ENCODE data around the gene FBXO40.
"Not testable (repeated sequence)": the region's sequence is repeated elsewhere in the genome, so short reads cannot be mapped to it uniquely, and the experiment has no call there.

FBXO40 gene, protein sequence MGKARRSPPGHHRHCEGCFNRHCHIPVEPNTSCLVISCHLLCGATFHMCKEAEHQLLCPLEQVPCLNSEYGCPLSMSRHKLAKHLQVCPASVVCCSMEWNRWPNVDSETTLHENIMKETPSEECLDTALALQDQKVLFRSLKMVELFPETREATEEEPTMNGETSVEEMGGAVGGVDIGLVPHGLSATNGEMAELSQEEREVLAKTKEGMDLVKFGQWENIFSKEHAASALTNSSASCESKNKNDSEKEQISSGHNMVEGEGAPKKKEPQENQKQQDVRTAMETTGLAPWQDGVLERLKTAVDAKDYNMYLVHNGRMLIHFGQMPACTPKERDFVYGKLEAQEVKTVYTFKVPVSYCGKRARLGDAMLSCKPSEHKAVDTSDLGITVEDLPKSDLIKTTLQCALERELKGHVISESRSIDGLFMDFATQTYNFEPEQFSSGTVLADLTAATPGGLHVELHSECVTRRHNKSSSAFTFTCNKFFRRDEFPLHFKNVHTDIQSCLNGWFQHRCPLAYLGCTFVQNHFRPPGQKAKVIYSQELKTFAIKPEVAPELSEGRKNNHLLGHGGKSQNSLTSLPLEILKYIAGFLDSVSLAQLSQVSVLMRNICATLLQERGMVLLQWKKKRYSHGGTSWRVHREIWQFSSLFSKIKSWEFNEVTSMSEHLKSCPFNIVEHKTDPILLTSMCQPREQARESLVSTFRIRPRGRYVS

DNA sequence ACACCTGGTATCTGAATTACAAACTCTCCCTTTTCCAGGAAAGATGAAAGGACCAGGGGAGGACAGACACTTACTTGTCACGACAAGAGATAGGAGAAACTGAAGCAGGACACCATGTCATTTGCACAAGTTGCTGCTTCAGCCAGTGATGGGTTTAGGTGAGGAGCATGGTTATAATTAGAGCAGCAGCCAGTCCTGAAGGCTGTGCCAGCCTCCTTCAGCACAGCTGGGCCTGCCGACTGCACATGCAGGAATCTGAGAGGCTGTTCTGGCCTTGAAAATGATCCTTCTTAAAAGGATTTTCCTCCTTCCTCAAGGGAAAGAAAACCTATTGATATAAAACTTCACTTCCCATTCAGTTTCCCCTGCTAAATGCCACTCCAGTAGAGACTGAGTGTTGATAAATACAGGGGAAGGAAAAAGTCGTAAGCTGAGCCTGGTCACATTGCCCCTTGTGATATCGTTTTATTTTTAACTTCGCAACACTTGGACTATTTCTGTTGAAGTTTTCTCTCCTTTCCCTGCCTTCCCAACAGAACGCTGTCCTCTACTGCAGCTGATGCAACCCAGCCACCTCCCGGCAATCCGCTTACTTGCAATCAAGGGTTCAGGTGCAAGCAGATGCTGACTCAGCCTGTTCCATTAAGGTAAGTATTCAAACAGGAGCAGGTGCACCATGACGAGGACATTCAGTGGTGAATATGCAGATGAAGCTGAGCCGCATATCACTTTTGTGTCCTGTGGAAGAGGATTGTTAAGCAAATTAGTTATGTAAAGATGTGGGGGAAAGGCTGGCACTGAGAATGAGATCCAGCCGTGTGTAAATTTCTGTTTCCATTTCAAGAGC lies at the start of gene FBXO40:
FBXO40 (plus strand) TSS at position 524 of the 847 bp plus-strand sequence. CDS start 27,197 bp downstream, outside the sequence.
- no peak for DNase-seq

DNA sequence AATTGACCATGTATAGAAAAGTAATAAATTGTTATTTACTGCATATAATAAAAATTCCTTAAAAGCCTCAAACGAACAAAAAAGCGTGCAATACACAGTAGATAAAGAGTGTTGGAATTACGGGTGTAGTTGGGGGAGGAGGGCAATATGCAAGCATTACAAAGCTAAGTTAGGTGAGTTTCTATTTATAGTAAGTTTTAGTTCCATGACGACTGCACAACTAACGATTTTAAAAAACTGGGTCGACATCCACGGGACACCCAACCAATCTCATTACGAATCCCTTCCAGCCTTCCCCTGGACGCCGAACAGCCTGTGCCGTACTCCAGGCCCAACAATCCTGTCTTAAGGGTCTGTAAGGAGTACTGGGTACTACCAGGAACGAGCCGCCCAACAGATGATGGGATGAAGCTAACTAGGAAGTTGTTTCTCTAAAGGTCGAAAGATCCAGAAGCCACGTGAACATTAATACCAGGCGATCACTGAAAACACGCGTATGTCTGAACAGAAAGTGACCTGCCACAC lies 48.1 kb upstream of the FBXO40 start:
- no peak for DNase-seq

DNA sequence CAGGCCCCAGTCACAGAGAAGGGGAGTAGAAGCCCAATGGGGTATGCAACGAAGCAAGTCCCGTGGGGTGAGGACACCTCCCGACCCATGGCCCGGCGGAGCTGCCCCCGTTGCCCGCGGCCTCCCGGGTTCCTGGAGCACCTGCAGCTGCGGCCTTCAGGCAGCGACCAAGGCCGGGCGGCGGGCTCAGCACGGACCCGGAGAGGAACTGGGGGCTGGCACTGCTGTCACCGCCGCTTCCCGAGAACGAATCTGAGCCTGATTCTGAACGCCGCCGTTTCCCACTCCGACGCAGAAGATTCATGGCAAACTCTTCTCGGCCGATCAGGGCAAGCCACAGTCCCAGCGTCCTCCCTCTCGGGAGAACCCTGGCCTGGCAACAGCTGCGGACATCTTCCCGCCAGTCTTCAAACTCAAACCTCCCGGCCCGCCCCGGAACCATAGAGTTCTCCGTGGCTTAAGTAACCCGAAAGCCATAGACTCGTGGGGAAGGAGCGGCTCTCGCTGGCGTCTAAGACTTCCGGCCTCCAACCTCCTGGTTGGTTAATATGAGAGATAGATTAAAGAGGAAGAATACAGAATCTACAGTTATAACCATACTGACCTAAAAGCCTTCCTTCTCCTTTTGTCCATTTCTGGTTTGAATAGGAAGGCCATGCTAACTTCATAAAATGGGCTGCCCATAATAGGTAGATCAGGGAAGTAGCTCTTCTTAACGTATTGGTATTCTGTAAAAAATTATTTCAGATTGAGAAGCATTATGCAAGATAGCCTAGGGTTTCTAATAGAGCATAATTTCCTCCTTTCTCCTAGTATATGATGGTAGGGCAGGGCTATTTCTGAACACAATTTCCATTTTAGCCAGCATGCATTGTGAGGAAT lies 47.4 kb upstream of the FBXO40 start, which contains the start of gene POLQ:
POLQ (minus strand) TSS at position 415 of the 882 bp plus-strand sequence; CDS start at position 304, 111 bp downstream.
- peak; percentile 96 to 98 (median 98) for DNase-seq

DNA sequence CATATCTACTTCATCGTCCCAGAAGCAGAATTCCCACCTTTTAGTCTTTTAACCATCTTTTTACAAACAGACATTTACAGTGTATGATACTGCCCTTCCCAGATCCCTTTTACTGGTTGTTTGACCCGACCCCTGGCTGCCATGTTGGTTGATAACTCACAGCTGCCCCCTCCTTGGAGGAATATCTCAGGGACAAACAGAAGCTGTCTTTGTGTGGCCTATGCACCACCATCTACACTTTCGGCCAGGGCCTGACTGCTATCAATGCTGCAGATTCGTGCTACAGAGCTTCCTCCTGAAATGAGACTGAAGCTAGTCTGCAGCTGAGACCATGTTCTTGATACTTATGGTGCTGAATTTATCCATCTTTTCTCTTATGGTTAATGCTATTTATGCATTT lies 40.8 kb upstream of the FBXO40 start:
- DNase-seq, result no peak

DNA sequence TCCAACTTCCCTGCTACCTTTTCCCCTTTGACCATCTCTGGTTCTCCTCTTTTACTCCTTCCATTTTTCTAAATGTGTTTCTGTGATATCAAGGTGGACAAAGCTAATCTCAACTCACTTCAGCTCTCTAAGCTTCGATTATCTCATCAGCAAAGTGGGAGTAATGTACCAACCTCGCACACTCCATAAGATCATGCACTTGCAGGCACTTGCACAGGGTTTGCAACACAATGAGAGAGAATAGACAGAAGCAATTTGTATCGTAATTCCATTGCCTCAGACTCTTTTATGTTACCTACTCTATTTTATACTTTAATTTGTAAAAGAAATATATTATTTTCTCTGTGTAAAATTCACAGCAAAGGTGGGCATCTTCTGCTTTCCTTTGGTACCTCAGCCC lies 40.4 kb upstream of the FBXO40 start:
- no peak for DNase-seq

DNA sequence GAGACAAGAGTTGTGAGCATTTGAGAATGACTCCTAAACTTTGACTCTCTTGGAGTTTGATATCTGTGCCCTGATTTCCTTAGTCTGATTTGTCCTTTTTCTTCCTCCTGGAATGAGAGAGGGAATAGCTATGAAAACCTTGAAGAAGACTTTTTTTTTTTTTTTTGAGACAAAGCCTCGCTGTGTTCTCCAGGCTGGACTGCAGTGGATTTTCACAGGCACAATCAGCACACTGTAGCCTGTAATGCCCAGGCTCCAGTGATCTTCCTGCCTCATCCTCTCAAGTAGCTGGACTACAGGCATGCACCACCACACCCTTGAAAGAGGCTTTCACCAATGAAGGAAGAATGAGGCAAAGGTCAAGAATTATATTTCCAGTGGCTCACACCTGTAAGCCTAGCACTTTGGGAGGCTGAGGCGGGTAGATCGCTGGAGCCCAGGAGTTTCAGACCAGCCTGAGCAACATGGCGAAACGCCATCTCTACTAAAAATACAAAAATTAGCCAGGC lies 35.7 kb upstream of the FBXO40 start:
- DNase-seq, result no peak

DNA sequence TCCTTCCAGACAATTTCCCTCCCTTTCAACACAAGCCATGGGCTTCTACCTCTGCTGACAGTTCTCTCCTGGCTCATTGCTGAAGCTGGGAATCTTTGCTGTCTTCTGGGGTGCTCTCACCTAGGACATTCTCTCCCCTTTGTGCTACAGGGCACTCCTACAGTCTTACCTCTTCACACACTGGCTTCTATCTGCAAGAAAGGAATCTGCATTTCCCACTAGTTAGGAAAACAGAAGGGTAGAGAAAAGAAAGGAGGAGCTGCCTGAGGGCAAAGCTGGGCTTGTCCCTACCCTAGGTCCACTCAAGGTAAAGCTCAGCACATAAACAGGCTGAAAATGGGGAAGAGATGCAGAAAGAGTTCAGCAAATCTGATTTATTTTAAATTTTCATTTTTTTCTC lies 31.0 kb upstream of the FBXO40 start:
- no peak for DNase-seq

DNA sequence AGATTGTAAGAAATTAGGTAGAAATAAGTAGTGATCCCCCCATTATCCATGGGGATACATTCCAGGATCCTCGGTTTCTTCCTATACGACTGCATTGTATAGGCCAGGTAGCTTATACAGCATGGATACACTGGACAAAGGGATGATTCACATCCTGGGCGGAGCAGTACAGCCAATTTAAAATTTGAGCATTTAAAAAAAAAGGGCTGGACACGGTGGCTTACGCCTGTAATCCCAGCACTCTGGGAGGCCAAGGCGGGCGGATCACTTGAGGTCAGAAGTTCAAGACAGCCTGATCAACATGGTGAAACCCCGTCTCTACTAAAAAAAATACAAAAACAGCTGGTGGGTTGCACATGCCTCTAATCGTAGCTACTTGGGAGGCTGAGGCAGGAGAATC lies 26.4 kb upstream of the FBXO40 start:
- DNase-seq, result no peak

DNA sequence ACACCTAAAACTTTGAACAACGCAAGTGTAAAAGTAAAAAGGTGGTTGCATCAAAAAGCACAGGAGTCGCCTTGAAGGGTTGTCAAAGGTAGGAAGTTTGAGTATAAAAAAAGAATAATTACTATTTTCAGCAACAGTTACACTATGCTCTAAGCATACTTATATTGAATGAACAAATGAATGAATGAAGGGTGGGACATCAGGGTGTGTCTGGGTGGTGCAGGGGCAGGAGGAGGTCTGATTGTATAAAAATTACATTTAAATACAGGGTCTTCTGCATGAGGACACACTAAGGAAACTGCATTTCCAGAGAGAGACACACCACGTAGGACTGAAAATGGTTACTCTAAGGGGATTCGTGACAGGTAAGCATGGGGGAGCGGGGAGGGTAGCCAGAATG lies 25.5 kb upstream of the FBXO40 start, which contains the start of gene ARGFX:
ARGFX (plus strand) TSS at position 301 of the 400 bp plus-strand sequence. CDS start 2,765 bp downstream, outside the sequence.
- no peak for DNase-seq

DNA sequence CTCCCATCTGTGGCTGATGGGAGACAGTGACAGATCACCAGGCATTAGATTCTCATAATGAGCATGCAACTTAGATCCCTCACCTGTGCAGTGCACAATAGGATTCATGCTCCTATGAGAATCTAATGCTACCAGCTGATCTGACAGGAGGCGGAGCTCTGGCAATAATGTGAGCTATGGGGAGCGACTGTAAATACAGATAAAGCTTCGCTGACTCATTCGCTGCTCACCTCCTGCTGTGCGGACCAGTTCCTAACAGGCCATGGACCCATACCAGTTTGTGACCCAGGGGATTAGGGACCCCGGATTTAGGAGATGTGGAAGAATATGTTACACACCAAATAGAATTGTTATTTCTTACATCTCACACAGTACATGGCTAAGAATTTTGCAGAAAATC lies 18.7 kb upstream of the FBXO40 start:
- DNase-seq, result no peak

DNA sequence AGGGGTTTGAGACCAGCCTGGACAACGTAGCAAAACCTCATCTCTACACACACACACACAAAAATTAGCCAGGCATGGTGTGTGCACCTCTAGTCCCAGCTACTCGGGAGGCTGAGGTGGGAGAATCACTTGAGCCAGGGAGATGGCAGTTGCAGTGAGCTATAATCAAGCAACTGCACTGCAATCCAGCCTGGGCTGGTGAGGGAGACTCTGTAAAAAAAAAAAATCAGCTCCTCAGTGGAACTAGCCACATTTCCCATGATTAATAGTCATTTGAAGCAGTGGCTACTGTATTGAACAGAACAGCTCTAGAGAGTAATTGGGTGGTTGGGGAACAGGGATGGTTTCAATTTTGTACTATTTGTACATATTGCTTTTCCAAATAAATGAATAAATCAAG lies 11.5 kb upstream of the FBXO40 start:
- no peak for DNase-seq

DNA sequence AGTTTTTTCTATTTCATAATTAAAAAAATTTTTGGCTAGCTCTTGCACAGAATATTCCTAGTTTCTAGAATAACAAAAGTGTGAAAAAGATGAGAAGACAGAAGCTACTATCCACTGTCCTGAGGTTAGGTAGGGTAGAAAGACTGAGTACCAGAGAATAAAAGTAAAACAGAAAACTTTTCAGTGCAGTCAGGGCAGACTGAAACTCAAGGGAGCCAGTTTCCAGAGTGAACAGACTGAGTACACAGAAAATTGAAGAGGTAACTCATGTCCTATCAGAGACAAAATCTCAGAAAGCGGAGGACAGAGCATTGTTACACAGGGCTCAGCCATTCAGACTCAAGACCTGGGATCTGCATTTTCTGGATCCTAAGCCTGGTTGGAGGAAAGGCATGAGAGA lies 8.8 kb upstream of the FBXO40 start:
- DNase-seq, result no peak

DNA sequence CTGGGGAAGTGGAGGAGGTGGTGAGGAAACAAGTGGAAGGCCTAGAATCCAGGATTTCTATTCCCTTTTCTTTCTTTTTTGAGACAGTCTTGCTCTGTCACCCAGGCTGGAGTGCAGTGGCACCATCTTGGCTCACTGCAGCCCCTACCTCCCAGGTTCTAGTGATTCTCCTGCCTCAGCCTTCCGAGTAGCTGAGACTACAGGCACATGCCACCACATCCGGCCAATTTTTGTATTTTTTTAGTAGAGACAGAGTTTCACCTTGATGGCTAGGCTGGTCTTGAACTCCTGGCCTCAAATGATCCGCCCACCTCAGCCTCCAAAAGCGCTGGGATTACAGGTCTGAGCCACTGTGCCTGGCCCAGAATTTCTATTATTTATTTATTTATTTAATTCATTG lies 627 bp downstream of the FBXO40 start:
- not testable (repeated sequence) for DNase-seq

DNA sequence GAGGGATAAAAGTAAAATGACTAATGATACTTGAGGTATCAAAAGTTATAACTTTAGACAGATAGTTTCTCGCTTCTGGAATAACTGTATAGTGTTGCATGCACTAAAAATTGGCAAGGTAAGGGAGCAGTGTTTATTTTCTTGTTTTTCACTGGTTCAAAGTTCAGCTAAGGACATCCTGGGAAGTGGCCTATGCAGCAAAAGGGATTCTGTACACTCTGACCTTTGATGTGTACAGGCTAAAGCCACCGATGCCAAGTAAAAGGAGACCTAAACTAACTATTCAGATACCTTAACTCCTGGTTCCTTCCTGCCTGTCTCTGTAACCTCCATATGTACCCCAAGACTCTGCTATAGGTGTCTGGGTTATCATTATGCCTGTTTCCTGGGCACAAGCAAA lies 1.7 kb downstream of the FBXO40 start:
- no peak for DNase-seq

DNA sequence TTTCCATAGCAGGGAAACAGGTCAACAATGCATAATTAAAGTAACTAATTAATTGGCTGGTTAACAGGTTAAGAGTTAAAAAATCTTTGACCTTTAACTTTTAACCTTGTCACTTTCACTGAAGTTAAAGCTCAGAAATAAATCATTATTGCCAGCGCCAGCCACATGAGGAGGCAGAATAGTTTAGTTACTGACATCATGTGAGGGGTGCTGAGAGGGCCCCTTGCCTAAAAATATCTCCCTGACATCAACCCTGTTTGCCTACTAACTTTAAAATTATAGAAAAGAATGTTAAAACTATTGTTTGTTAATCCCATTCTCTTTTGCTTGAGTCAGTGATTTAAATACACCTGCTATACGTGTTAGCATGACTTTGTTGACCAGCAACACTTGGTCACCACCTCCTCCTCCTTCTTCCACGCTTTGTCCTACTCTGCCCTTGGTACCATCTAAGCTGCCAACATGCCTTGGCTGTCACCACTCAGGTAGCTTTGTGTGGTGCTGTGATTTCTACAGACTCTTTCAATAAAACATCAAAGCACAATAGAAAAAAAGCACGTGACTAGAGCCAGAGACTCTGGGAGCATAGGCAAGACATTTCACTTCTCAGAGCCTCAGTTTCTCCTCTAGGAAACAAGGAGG lies 2.7 kb downstream of the FBXO40 start:
- DNase-seq, result no peak

DNA sequence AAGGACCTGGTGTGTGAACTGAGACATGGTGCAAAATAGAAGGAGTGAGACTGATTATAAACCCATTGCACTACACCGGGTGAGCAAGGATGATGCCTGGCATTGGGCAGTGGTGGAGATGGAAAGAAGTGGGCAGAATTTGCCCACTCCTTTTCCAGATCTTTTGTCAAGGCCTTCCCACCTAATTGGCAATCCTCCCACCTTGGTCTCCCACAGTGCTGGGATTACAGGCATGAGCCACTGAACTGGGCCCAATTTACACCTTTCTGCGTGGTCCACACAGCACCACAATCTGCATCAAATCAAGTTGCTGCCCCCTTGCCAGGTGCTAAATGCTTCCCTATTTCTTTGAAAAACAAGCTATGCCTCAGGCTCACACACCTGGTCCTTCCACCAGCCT lies 5.4 kb downstream of the FBXO40 start:
- DNase-seq, result no peak

DNA sequence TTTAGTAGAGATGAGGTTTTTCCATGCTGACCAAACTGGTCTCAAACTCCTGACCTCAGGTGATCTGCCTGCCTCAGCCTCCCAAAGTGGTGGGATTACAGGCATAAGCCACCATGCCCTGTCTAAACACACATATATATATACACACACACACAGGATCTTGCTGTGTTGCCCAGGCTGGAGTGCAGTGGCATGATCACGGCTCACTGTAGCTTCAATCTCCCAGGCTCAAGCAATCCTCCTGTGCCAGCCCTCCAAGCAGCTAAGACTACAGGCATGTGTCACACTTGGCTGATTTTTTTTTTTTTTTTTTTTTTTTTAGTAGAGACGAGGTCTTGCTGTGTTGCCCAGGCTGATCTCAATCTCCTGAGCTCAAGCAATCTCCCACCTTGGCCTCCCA lies 6.7 kb downstream of the FBXO40 start:
- not testable (repeated sequence) for DNase-seq

DNA sequence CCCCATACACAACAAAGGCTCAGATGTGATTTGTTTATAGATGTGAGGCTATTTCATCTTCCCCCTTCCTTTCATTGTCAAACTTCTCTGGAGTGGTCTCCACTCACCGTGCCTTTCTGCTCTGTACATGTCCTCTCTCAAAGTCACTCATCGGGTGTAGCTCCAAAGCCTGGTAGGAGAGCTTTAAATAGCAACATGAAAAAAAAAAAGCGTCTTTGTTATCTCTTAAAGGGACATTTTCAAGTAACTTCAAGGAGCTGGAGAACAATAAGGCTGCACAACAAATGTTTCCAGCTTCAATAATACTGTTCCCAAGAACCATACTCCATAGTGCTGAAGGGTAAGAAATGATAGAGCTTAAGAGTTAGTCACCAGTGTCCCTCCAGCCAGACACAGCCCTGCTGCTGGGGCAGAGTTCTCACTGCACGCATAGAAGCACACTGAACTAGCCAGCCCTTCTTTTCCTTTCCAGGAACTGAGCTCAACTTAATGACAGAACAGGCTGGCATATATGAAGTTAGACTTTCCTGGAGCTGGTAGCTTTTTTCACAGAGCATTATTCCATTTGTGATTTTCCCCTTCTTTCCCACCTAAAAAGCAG lies 8.1 kb downstream of the FBXO40 start:
- no peak for DNase-seq

DNA sequence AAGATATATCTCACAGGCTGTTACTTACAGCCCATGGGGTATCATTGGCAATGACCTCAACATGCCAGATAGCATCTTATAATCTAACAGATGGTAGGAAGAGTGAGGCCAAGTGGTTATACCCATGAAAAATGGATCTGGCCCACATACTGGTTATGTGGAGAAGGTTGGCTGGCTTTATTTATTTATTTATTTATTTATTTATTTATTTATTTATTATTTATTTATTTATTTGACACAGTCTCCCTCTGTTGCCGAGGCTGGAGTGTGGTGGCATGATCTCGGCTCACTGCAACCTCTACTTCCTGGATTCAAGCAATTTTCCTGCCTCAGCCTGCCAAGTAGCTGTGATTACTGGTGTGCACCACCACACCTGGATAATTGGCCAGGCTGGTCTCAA lies 11.6 kb downstream of the FBXO40 start:
- DNase-seq, result no peak

DNA sequence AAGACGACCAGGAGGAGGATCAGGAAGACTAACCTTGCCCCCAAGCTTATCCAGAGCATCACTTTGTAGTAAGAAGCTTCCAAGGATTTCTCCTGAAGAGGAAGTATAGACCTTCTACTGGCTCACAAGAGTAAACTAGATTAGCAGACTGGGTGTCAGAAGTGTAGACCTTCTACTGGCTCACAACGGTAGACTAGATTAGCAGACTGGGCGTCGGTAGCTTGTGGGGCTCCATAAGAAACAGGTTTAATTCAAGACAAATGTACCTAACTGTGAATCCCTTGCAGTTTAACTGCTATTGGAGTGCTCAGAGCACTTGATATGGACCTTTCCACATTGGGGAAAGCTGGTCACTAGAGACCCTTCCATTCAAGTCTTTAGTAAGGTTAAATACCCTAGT lies 12.9 kb downstream of the FBXO40 start:
- no peak for DNase-seq

DNA sequence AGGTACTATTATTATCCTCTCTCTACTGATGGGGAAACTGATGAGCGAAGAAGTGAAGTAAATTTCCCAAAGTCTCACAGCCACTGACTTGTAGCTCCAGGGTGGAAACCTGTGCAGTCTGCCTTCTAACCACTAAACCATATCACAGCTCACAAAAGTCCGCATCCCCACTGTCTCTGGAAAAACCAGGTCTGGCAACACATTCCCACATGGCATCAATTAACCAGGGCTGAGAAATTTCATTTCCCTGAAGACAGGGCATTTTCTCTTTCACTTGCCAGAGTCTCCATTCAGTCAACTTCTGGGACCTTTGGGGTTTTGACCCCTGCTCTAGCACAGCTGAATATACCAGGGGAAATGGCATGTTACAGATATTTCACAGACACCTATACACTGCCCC lies 26.5 kb downstream of the FBXO40 start:
- no peak for DNase-seq
